RCC 7860 (cell line): ENCODE data around the gene ANKRD9.

Source experiments
- DNase-seq: peaks from one replicate; pipeline ENCODE4 v3.0.0-alpha.2; 2015; ENCODE audit warnings: low spot score
- FAIRE-seq: peaks from 2 replicates; lab custom pipeline; 2012; peaks lifted over from hg19 to GRCh38; lab: Jason Lieb, UNC

ANKRD9 gene

GRCh38 chr14:102513899-102514772 is 4.6 kb upstream of the ANKRD9 start:
- DNase-seq, result no peak
- no peak for FAIRE-seq

- FAIRE-seq, result no peak
Observed at GRCh38 chr14:102512793-102513300, 3.3 kb upstream of the ANKRD9 start.

GRCh38 chr14:102511538-102511937 is 2.0 kb upstream of the ANKRD9 start:
- DNase-seq (no peak), FAIRE-seq (no peak)

More at GRCh38 chr14:102512793-102513300, 3.3 kb upstream of the ANKRD9 start:
- DNase-seq, result no peak

- DNase-seq (no peak), FAIRE-seq (no peak)
Observed at GRCh38 chr14:102510616-102511520, 1.3 kb upstream of the ANKRD9 start.

GRCh38 chr14:102508774-102509745 is 516 bp downstream of the ANKRD9 start:
- DNase-seq (no peak), FAIRE-seq (no peak)

GRCh38 chr14:102508410-102508773 is 1.2 kb downstream of the ANKRD9 start:
- no peak for FAIRE-seq
- no peak for DNase-seq

- no peak for FAIRE-seq
- no peak for DNase-seq
Observed at GRCh38 chr14:102507857-102508312, 1.7 kb downstream of the ANKRD9 start.

GRCh38 chr14:102507081-102507856 is 2.3 kb downstream of the ANKRD9 start:
- no peak for FAIRE-seq

GRCh38 chr14:102506626-102506925 is 3.0 kb downstream of the ANKRD9 start:
- DNase-seq (no peak), FAIRE-seq (no peak)

More at GRCh38 chr14:102507081-102507856, 2.3 kb downstream of the ANKRD9 start:
- DNase-seq, result no peak

- no peak for FAIRE-seq
Observed at GRCh38 chr14:102505775-102506625, 3.6 kb downstream of the ANKRD9 start.

GRCh38 chr14:102505000-102505619 is 4.5 kb downstream of the ANKRD9 start:
- no peak for DNase-seq

More at GRCh38 chr14:102505775-102506625, 3.6 kb downstream of the ANKRD9 start:
- no peak for DNase-seq

GRCh38 chr14:102504328-102504999 is 5.1 kb downstream of the ANKRD9 start:
- FAIRE-seq, result no peak
- no peak for DNase-seq

More at GRCh38 chr14:102505000-102505619, 4.5 kb downstream of the ANKRD9 start:
- no peak for FAIRE-seq

GRCh38 chr14:102503641-102504327 is 5.8 kb downstream of the ANKRD9 start:
- FAIRE-seq, result no peak

GRCh38 chr14:102502571-102502970 is 7.0 kb downstream of the ANKRD9 start:
- FAIRE-seq (no peak), DNase-seq (no peak)

More at GRCh38 chr14:102503641-102504327, 5.8 kb downstream of the ANKRD9 start:
- no peak for DNase-seq

GRCh38 chr14:102501751-102502315 is 7.7 kb downstream of the ANKRD9 start:
- DNase-seq (no peak), FAIRE-seq (no peak)

- FAIRE-seq, result no peak
- DNase-seq, result no peak
Observed at GRCh38 chr14:102500713-102501112, 8.9 kb downstream of the ANKRD9 start.
